ENCODE data around the gene ANTXR1. TPM values are rescaled to one million over a fixed set of nuclear protein-coding genes. Genes with fewer than 3 reads are reported as not detected.

ANTXR1 gene
- total and polyA plus RNA-seq, 2 donors (not counting 1 experiment from before 2014, with no cell fraction given) = 44.6 to 101 TPM

- Histone ChIP-seq H3K4me2 (ENCODE audit: extremely low read depth, insufficient read depth, low read length) (no peak overlapping the region), H3K9me3 (ENCODE audit: control insufficient read depth, insufficient read depth, low read depth, low read length) (no peaks in the 10 kb centered on the region), H3K27ac (ENCODE audit: insufficient read depth, low read length) (no peak overlapping the region), H4K20me1 (ENCODE audit: control insufficient read depth, extremely low read depth, insufficient read depth, low read length) (no peaks in the 10 kb centered on the region), H3K79me2 (ENCODE audit: control insufficient read depth, insufficient read depth, low read length) (no peaks in the 10 kb centered on the region), H3K4me1 (ENCODE audit: control insufficient read depth, extremely low read depth, insufficient read depth, low read length) (no peaks in the 10 kb centered on the region), H3K9ac (ENCODE audit: insufficient read depth, low read length) (no peak overlapping the region), H3K36me3 (ENCODE audit: control insufficient read depth, insufficient read depth, low read length) (no peaks in the 10 kb centered on the region), H3K4me3 (replicated peaks in 1 of 4; ENCODE audit: control extremely low read depth in 1 of 4, insufficient read depth in 1 of 4, low read depth in 3 of 4, low read length in 4 of 4) (no peak overlapping the region), H3K27me3 (ENCODE audit: control insufficient read depth, insufficient read depth, low read length) (no peaks in the 10 kb centered on the region), H2AFZ (ENCODE audit: low read length) (no peak overlapping the region)
- TF ChIP-seq CTCF (conservative IDR thresholded peaks at IDR 0.05 in 1 of 2, IDR thresholded peaks at IDR 0.05 in 1 of 2; ENCODE audit: low read depth in 1 of 2, low read length in 2 of 2) (no peak), EZH2 (IDR thresholded peaks at IDR 0.05; ENCODE audit: low read length, missing control alignments) (no peak)
- no peak for DNase-seq (ENCODE audit: low read depth in 2 of 2)
Measured at GRCh38 chr2:69111076-69111475, 98.1 kb downstream of the ANTXR1 start.

GRCh38 chr2:69113627-69114026, 100.6 kb downstream of the ANTXR1 start:
- Histone ChIP-seq H3K9ac (ENCODE audit: insufficient read depth, low read length) (no peak overlapping the region), H3K4me3 (replicated peaks in 1 of 4; ENCODE audit: control extremely low read depth in 1 of 4, insufficient read depth in 1 of 4, low read depth in 3 of 4, low read length in 4 of 4) (no peak overlapping the region), H3K27ac (ENCODE audit: insufficient read depth, low read length) (no peak overlapping the region), H3K36me3 (ENCODE audit: control insufficient read depth, insufficient read depth, low read length) (no peaks in the 10 kb centered on the region), H3K9me3 (ENCODE audit: control insufficient read depth, insufficient read depth, low read depth, low read length) (no peaks in the 10 kb centered on the region), H3K4me1 (ENCODE audit: control insufficient read depth, extremely low read depth, insufficient read depth, low read length) (peaks cover 2% of the 10 kb centered on the region), H3K79me2 (ENCODE audit: control insufficient read depth, insufficient read depth, low read length) (no peaks in the 10 kb centered on the region), H2AFZ (ENCODE audit: low read length) (no peak overlapping the region), H3K4me2 (ENCODE audit: extremely low read depth, insufficient read depth, low read length) (no peak overlapping the region), H4K20me1 (ENCODE audit: control insufficient read depth, extremely low read depth, insufficient read depth, low read length) (no peaks in the 10 kb centered on the region), H3K27me3 (ENCODE audit: control insufficient read depth, insufficient read depth, low read length) (no peaks in the 10 kb centered on the region)
- TF ChIP-seq CTCF (conservative IDR thresholded peaks at IDR 0.05 in 1 of 2, IDR thresholded peaks at IDR 0.05 in 1 of 2; ENCODE audit: low read depth in 1 of 2, low read length in 2 of 2) = no peak
- no peak for TF ChIP-seq EZH2 (IDR thresholded peaks at IDR 0.05; ENCODE audit: low read length, missing control alignments)
- DNase-seq (ENCODE audit: low read depth in 2 of 2) = peak in 1 of 2 donors; percentile 32

GRCh38 chr2:69114534-69114933, 101.6 kb downstream of the ANTXR1 start:
- Histone ChIP-seq H3K27me3 (ENCODE audit: control insufficient read depth, insufficient read depth, low read length) (no peaks in the 10 kb centered on the region), H3K79me2 (ENCODE audit: control insufficient read depth, insufficient read depth, low read length) (no peaks in the 10 kb centered on the region), H3K9me3 (ENCODE audit: control insufficient read depth, insufficient read depth, low read depth, low read length) (no peaks in the 10 kb centered on the region), H2AFZ (ENCODE audit: low read length) (no peak overlapping the region), H3K9ac (ENCODE audit: insufficient read depth, low read length) (no peak overlapping the region), H3K36me3 (ENCODE audit: control insufficient read depth, insufficient read depth, low read length) (no peaks in the 10 kb centered on the region), H4K20me1 (ENCODE audit: control insufficient read depth, extremely low read depth, insufficient read depth, low read length) (no peaks in the 10 kb centered on the region), H3K27ac (ENCODE audit: insufficient read depth, low read length) (no peak overlapping the region), H3K4me2 (ENCODE audit: extremely low read depth, insufficient read depth, low read length) (no peak overlapping the region), H3K4me3 (replicated peaks in 1 of 4; ENCODE audit: control extremely low read depth in 1 of 4, insufficient read depth in 1 of 4, low read depth in 3 of 4, low read length in 4 of 4) (no peak overlapping the region), H3K4me1 (ENCODE audit: control insufficient read depth, extremely low read depth, insufficient read depth, low read length) (peaks cover 2% of the 10 kb centered on the region)
- DNase-seq (ENCODE audit: low read depth in 2 of 2) = no peak
- TF ChIP-seq EZH2 (IDR thresholded peaks at IDR 0.05; ENCODE audit: low read length, missing control alignments) = no peak
- TF ChIP-seq CTCF (conservative IDR thresholded peaks at IDR 0.05 in 1 of 2, IDR thresholded peaks at IDR 0.05 in 1 of 2; ENCODE audit: low read depth in 1 of 2, low read length in 2 of 2) = no peak
